Measurements from ENCODE around the gene RORC. TPM values are rescaled to one million over a fixed set of nuclear protein-coding genes. Genes with fewer than 3 reads are reported as not detected.

Gene RORC
- total and polyA plus RNA-seq, 2 of the 8 experiments (the other 6 are each of a cell fraction or from before 2014, with no cell fraction given): 0.44 to 0.54 TPM

DNA sequence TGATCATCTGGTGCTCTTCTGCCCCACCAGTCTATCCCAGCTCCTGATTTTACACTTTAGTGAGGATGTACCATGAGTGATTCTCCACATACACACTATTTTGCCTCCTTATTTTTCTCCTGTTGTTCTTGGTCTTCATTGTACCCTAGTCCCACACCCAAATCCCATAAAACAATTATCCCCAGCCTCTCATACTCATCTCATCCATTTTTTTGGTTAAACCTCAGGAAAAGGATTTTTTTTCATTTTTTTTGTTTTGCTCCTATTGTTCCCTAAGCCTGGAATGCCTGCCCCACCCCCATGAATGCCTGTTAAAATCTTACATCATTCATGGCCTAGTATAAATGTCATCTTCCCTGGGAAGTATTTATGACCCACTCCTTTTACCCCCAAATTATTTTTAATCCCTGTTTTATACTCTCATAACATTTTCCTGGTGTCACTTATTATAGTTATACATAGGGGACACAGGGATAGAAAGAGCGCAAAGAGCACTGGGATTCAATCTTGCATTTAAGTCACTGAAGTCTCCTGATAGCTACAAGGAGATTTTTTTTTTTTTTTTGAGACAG, 21.5 kb downstream of the RORC start:
- Histone ChIP-seq H2AK5ac (ENCODE audit: low read depth, low read length) (no peak overlapping the region), H2BK12ac (ENCODE audit: low read depth, low read length) (no peak overlapping the region), H3K4me1 (replicated peaks in 1 of 4; ENCODE audit: control insufficient read depth in 3 of 4, insufficient read depth in 4 of 4, low read length in 3 of 4) (peaks cover 1 to 5% (median 4%) of the 10 kb centered on the region in 4 experiments; a peak in 3 of 7 replicates), H3K9ac (replicated peaks in 1 of 4; ENCODE audit: extremely low read depth in 1 of 4, low read depth in 3 of 4, low read length in 3 of 4) (no peak overlapping the region), H4K8ac (ENCODE audit: extremely low read depth, insufficient read depth, low read length) (no peak overlapping the region), H3K27ac (ENCODE audit: low read depth, low read length) (peak overlapping the region; percentile 8; the same call in 1 of the 2 replicates), H3K79me2 (ENCODE audit: control insufficient read depth in 1 of 2, insufficient read depth in 2 of 2, low read length in 2 of 2) (no peaks in the 10 kb centered on the region), H2BK5ac (ENCODE audit: low read depth, low read length) (no peak overlapping the region), H3K9me3 (ENCODE audit: insufficient read depth in 2 of 2, low read depth in 1 of 2, low read length in 1 of 2) (no peaks in the 10 kb centered on the region), H3K79me1 (ENCODE audit: low read depth, low read length) (no peaks in the 10 kb centered on the region), H4K20me1 (replicated peaks in 1 of 2; ENCODE audit: control insufficient read depth in 1 of 2, insufficient read depth in 2 of 2, low read length in 2 of 2) (no peaks in the 10 kb centered on the region), H2AFZ (ENCODE audit: low read length) (peak overlapping the region; percentile 35; the same call in 1 of the 2 replicates), H4K5ac (ENCODE audit: insufficient read length, low read depth, low read length) (no peak overlapping the region), H2BK20ac (ENCODE audit: low read length) (no peak overlapping the region), H3K4me2 (ENCODE audit: insufficient read depth in 1 of 2, low read depth in 2 of 2, low read length in 2 of 2) (no peak overlapping the region), H3K56ac (replicated peaks; ENCODE audit: insufficient read length, low read depth, low read length) (no peak overlapping the region), H3K27me3 (replicated peaks in 1 of 4; ENCODE audit: control insufficient read depth in 3 of 4, extremely low read depth in 1 of 4, insufficient read depth in 3 of 4, low read length in 3 of 4) (no peaks in the 10 kb centered on the region), H3K23me2 (ENCODE audit: low read depth, low read length) (no peaks in the 10 kb centered on the region), H2BK120ac (replicated peaks; ENCODE audit: low read depth, low read length) (no peak overlapping the region), H3K4ac (replicated peaks; ENCODE audit: insufficient read length, low read depth, low read length) (no peak overlapping the region), H3K4me3 (ENCODE audit: extremely low read depth in 1 of 4, insufficient read depth in 2 of 4, low read depth in 3 of 4, low read length in 4 of 4) (no peak overlapping the region), H2BK15ac (ENCODE audit: low read length) (no peak overlapping the region), H3K18ac (ENCODE audit: extremely low read depth, low read length) (no peak overlapping the region), H4K91ac (replicated peaks; ENCODE audit: insufficient read length, low read length) (no peak overlapping the region), H3K36me3 (ENCODE audit: control insufficient read depth in 2 of 4, insufficient read depth in 4 of 4, low read length in 3 of 4) (no peaks in the 10 kb centered on the region), H3K23ac (ENCODE audit: insufficient read length) (no peak overlapping the region), H3K14ac (ENCODE audit: insufficient read length) (no peak overlapping the region)
- FAIRE-seq: no peak
- ChIA-PET POLR2A (ENCODE audit: partially characterized antibody) (interaction anchor here (0.6 to 2.3 kb wide), 7 partner anchors 8 to 47 kb away, joined by 3 to 7 read pairs (median 4); partner anchors contain the start of gene MRPL9), CTCF (ENCODE audit: partially characterized antibody) (interaction anchor here (1.0 to 1.3 kb wide), 2 partner anchors 10 to 26 kb away, joined by 4 to 5 read pairs; no protein-coding TSS in a partner anchor)
- WGBS, 2 experiments (ENCODE audit: extremely low coverage in 1 of 2, insufficient coverage in 1 of 2, insufficient read length in 1 of 2, insufficient replicate concordance in 2 of 2, low coverage in 1 of 2, low lambda C conversion rate in 2 of 2, missing lambda C conversion rate in 1 of 2): 100% methylated on average over 1 of the region's 1 CpG; no CpG with 5 or more reads in 1 of the 2 experiments
- DNase-seq (ENCODE audit: low read depth in 1 of 2, low spot score in 2 of 2): no peak
- TF ChIP-seq SRF (IDR thresholded peaks at IDR 0.05; ENCODE audit: low read depth, low read length) (no peak), JUN (IDR thresholded peaks at IDR 0.05; ENCODE audit: low read depth, low read length) (no peak), CHD1 (IDR thresholded peaks at IDR 0.05; ENCODE audit: low read depth, low read length) (no peak), FOSL1 (IDR thresholded peaks at IDR 0.05; ENCODE audit: insufficient read depth, low read depth, low read length) (no peak), TAF7 (optimal IDR thresholded peaks at IDR 0.05; ENCODE audit: borderline replicate concordance, low read depth, low read length) (no peak), SP2 (IDR thresholded peaks at IDR 0.05; ENCODE audit: low read length) (no peak), RNF2 (IDR thresholded peaks at IDR 0.05; ENCODE audit: borderline replicate concordance, low read depth, low read length, missing control alignments, poor library complexity, severe bottlenecking) (no peak), BCL11A (IDR thresholded peaks at IDR 0.05; ENCODE audit: low read depth in 2 of 2, low read length in 2 of 2) (no peak), ASH2L (IDR thresholded peaks at IDR 0.05; ENCODE audit: low read length) (no peak), TCF12 (IDR thresholded peaks at IDR 0.05; ENCODE audit: low read depth, low read length) (no peak), RAD21 (IDR thresholded peaks at IDR 0.05 in 1 of 2, conservative IDR thresholded peaks at IDR 0.05 in 1 of 2; ENCODE audit: low read depth in 2 of 2, low read length in 2 of 2) (no peak)
- TF ChIP-seq, protein P1, sequence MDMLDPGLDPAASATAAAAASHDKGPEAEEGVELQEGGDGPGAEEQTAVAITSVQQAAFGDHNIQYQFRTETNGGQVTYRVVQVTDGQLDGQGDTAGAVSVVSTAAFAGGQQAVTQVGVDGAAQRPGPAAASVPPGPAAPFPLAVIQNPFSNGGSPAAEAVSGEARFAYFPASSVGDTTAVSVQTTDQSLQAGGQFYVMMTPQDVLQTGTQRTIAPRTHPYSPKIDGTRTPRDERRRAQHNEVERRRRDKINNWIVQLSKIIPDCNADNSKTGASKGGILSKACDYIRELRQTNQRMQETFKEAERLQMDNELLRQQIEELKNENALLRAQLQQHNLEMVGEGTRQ (IDR thresholded peaks at IDR 0.05; ENCODE audit: low read length): no peak

Measured in H1 (cell line).